HepG2 (cell line): ENCODE results near the gene RBBP8NL. TPM values are rescaled to one million over a fixed set of nuclear protein-coding genes. Genes with fewer than 3 reads are reported as not detected.

ENCODE experiments used
- ARNT2 ChIP-seq: sonication (generic); formaldehyde crosslinking; IDR thresholded peaks from 2 replicates; pipeline ENCODE4 v1.8.0; 2022; ENCODE audit warnings: mild to moderate bottlenecking, low read depth, missing genetic modification reagents, moderate library complexity
- GABPA ChIP-seq, 2 experiments: IDR thresholded peaks; 2 replicates each; pipeline ENCODE4 v1.6.1; 2011 to 2016; ENCODE audit warnings: low read depth in 2 of 2, low read length in 1 of 2, missing biosample characterization in 1 of 2, missing genetic modification characterization in 1 of 2
- HMG20A ChIP-seq: IDR thresholded peaks from 2 replicates; pipeline ENCODE4 v1.6.1; 2016; ENCODE audit warnings: borderline replicate concordance
- KLF12 ChIP-seq: sonication (generic); formaldehyde crosslinking; IDR thresholded peaks from 2 replicates; pipeline ENCODE4 v1.4.0; 2020; ENCODE audit warnings: missing genetic modification reagents, borderline replicate concordance
- MTA1 ChIP-seq: sonication (generic); formaldehyde crosslinking; IDR thresholded peaks from 2 replicates; pipeline ENCODE4 v1.4.0; 2020; ENCODE audit warnings: missing genetic modification reagents, mild to moderate bottlenecking, borderline replicate concordance
- PHF5A ChIP-seq: IDR thresholded peaks from one replicate; pipeline ENCODE4 v1.6.1; 2018; ENCODE audit warnings: low read depth, missing genetic modification reagents; ENCODE audit not compliant: unreplicated experiment
- REL ChIP-seq: sonication (generic); formaldehyde crosslinking; conservative IDR thresholded peaks from 2 replicates; pipeline ENCODE4 v1.8.0; 2022; ENCODE audit warnings: mild to moderate bottlenecking, missing genetic modification reagents, moderate library complexity
- ZBTB21 ChIP-seq: sonication (generic); formaldehyde crosslinking; IDR thresholded peaks from 2 replicates; pipeline ENCODE4 v1.4.0; 2020; ENCODE audit warnings: missing genetic modification reagents
- ZFY ChIP-seq: sonication (generic); formaldehyde crosslinking; IDR thresholded peaks from 2 replicates; pipeline ENCODE4 v1.4.0; 2020; ENCODE audit warnings: missing genetic modification reagents
- ZNF24 ChIP-seq: fragments of 450-650 bp; IDR thresholded peaks from 2 replicates; pipeline ENCODE4 v1.6.1; 2017; ENCODE audit warnings: antibody characterized with exemption, mild to moderate bottlenecking
- ZNF331 ChIP-seq: sonication (generic); formaldehyde crosslinking; IDR thresholded peaks from 2 replicates; pipeline ENCODE4 v1.4.0; 2020; ENCODE audit warnings: missing genetic modification reagents
- ZNF44 ChIP-seq: sonication (generic); formaldehyde crosslinking; IDR thresholded peaks from 2 replicates; pipeline ENCODE4 v1.5.1; 2020; ENCODE audit warnings: mild to moderate bottlenecking, missing genetic modification reagents
- ZNF563 ChIP-seq: sonication (generic); formaldehyde crosslinking; IDR thresholded peaks from 2 replicates; pipeline ENCODE4 v1.8.0; 2022; ENCODE audit warnings: mild to moderate bottlenecking, moderate library complexity, missing genetic modification reagents
- ZNF614 ChIP-seq: IDR thresholded peaks from 2 replicates; pipeline ENCODE4 v1.6.1; 2018; ENCODE audit warnings: missing biosample characterization, missing genetic modification reagents, inconsistent platforms, borderline replicate concordance
- ZNF768 ChIP-seq: sonication (generic); formaldehyde crosslinking; IDR thresholded peaks from 2 replicates; pipeline ENCODE4 v1.4.0; 2020; ENCODE audit warnings: missing genetic modification reagents
- polyA plus RNA-seq, 8 experiments: library from polyadenylated mRNA; depleted of rRNA in 3 of 8; stranded (reverse) in 7 of 8; unstranded in 1 of 8; fragments of >200 nt; fragmentation: Illumina TruSeq in 4 of 8; extraction: Trizol in 4 of 8; gene quantifications; 2 replicates each; pipeline versions ENCODE4 v1.2.1 to v1.2.3, GENCODE V29; 2011 to 2016; ENCODE audit warnings: low read depth in 4 of 8, missing spikeins in 1 of 8, mixed read lengths in 1 of 8; ENCODE audit not compliant: insufficient read depth in 1 of 8
- total RNA-seq, 5 experiments: library from RNA; depleted of rRNA; stranded (reverse); fragments of >200 nt; fragmentation: Illumina TruSeq; extraction: Trizol; gene quantifications; 2 replicates each; pipeline ENCODE4 v1.2.3, GENCODE V29; 2016; ENCODE audit warnings: low read depth in 1 of 5
- TF ChIP-seq, protein P1 (sequence below): sonication (generic); formaldehyde crosslinking; IDR thresholded peaks from 2 replicates; pipeline ENCODE4 v1.4.0; 2020; ENCODE audit warnings: missing genetic modification reagents
- TF ChIP-seq, protein P2 (sequence below): sonication (generic); formaldehyde crosslinking; IDR thresholded peaks from 2 replicates; pipeline ENCODE4 v1.9.0; 2021; ENCODE audit warnings: missing genetic modification reagents, borderline replicate concordance
- TF ChIP-seq, protein P3 (sequence below): sonication (generic); formaldehyde crosslinking; IDR thresholded peaks from 2 replicates; pipeline ENCODE4 v1.4.0; 2020; ENCODE audit warnings: mild to moderate bottlenecking, missing genetic modification reagents
- TF ChIP-seq, protein P4 (sequence below): sonication (generic); formaldehyde crosslinking; IDR thresholded peaks from 2 replicates; pipeline ENCODE4 v1.4.0; 2020; ENCODE audit warnings: missing genetic modification reagents, low read depth, mild to moderate bottlenecking, borderline replicate concordance
- TF ChIP-seq, protein P5 (sequence below): sonication (generic); formaldehyde crosslinking; IDR thresholded peaks from 2 replicates; pipeline ENCODE4 v1.4.0; 2020; ENCODE audit warnings: low read depth, mild to moderate bottlenecking, missing genetic modification reagents

The RBBP8NL gene
- total and polyA plus RNA-seq, 2 of the 13 experiments (the other 11 are each of a cell fraction or from before 2014, with no cell fraction given), result 0.69 to 0.86 TPM

DNA sequence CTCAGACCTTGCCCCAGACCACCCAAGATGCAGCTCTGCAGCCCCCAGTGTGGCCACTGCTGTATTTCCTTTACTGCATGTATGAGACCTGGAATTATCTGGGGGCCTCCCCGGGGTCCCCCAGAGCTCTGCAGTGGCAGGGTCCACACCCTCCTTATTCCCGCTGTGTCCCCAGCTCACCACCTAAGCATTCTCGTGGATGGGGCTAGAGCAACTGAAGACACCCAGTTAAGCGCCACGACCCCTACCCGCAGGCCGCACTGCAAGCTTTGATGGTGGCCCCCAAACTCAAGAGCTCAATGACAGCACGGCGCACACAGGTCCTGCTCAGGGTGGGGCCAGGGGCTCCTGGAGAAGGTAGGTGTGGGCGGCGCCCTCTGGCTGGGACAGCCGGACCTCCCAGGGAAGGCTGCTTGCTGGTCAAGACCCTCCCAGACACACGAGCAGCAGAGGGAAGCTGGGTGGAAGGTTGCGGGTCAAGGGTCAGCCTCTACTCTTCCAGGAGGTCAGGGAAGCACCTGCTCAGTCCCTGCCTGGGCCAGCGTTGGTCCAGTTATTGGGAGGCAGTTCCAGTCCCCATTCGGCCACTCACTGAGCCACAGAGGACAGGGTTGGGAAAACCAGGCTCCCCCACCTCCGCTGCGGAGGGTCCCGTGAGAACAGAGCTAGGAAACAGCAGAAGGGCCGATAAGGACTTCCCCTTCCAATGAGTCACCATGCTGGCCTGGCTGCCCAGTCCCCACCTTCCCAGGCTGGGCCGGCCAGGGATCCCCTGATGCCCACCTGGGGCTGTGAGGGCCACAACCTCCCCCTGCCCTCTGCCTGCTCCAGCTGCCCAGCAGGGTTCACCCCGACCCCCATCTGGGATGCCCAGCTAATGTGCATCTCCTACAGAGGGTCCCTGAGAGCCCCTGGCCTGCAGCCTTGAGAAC is 63.2 kb downstream of the RBBP8NL start (continued):
- TF ChIP-seq, protein P1, sequence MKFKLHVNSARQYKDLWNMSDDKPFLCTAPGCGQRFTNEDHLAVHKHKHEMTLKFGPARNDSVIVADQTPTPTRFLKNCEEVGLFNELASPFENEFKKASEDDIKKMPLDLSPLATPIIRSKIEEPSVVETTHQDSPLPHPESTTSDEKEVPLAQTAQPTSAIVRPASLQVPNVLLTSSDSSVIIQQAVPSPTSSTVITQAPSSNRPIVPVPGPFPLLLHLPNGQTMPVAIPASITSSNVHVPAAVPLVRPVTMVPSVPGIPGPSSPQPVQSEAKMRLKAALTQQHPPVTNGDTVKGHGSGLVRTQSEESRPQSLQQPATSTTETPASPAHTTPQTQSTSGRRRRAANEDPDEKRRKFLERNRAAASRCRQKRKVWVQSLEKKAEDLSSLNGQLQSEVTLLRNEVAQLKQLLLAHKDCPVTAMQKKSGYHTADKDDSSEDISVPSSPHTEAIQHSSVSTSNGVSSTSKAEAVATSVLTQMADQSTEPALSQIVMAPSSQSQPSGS (CRISPR knock-in tag), result no peak
- TF ChIP-seq, protein P2, sequence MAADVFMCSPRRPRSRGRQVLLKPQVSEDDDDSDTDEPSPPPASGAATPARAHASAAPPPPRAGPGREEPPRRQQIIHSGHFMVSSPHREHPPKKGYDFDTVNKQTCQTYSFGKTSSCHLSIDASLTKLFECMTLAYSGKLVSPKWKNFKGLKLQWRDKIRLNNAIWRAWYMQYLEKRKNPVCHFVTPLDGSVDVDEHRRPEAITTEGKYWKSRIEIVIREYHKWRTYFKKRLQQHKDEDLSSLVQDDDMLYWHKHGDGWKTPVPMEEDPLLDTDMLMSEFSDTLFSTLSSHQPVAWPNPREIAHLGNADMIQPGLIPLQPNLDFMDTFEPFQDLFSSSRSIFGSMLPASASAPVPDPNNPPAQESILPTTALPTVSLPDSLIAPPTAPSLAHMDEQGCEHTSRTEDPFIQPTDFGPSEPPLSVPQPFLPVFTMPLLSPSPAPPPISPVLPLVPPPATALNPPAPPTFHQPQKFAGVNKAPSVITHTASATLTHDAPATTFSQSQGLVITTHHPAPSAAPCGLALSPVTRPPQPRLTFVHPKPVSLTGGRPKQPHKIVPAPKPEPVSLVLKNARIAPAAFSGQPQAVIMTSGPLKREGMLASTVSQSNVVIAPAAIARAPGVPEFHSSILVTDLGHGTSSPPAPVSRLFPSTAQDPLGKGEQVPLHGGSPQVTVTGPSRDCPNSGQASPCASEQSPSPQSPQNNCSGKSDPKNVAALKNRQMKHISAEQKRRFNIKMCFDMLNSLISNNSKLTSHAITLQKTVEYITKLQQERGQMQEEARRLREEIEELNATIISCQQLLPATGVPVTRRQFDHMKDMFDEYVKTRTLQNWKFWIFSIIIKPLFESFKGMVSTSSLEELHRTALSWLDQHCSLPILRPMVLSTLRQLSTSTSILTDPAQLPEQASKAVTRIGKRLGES (CRISPR knock-in tag), result no peak
- TF ChIP-seq ZFY (CRISPR knock-in tag), result peak; percentile 14; the same call in 1 of the 2 replicates
- no peak for TF ChIP-seq GABPA (IDR thresholded peaks at IDR 0.05; ENCODE audit: low read depth, low read length)
- no peak for TF ChIP-seq GABPA (CRISPR knock-in tag; IDR thresholded peaks at IDR 0.05; ENCODE audit: low read depth)
- no peak for TF ChIP-seq PHF5A (CRISPR knock-in tag)
- TF ChIP-seq, protein P3, sequence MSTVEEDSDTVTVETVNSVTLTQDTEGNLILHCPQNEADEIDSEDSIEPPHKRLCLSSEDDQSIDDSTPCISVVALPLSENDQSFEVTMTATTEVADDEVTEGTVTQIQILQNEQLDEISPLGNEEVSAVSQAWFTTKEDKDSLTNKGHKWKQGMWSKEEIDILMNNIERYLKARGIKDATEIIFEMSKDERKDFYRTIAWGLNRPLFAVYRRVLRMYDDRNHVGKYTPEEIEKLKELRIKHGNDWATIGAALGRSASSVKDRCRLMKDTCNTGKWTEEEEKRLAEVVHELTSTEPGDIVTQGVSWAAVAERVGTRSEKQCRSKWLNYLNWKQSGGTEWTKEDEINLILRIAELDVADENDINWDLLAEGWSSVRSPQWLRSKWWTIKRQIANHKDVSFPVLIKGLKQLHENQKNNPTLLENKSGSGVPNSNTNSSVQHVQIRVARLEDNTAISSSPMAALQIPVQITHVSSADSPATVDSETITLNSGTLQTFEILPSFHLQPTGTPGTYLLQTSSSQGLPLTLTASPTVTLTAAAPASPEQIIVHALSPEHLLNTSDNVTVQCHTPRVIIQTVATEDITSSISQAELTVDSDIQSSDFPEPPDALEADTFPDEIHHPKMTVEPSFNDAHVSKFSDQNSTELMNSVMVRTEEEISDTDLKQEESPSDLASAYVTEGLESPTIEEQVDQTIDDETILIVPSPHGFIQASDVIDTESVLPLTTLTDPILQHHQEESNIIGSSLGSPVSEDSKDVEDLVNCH, result no peak
- no peak for TF ChIP-seq ZNF614 (CRISPR knock-in tag)
- no peak for TF ChIP-seq HMG20A
- TF ChIP-seq ZBTB21, result no peak
- TF ChIP-seq REL (CRISPR knock-in tag), result no peak
- TF ChIP-seq, protein P4, sequence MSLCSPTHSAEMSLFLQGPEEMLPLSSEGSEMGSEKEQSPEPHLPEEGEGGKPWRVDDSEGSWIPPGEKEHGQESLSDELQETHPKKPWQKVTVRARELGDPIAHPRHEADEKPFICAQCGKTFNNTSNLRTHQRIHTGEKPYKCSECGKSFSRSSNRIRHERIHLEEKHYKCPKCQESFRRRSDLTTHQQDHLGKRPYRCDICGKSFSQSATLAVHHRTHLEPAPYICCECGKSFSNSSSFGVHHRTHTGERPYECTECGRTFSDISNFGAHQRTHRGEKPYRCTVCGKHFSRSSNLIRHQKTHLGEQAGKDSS, result no peak
- peak; percentile 4; the same call in 1 of the 2 replicates for TF ChIP-seq ZNF768 (CRISPR knock-in tag)
- no peak for TF ChIP-seq ARNT2
- TF ChIP-seq KLF12 (CRISPR knock-in tag), result no peak
- TF ChIP-seq ZNF24, result no peak
- TF ChIP-seq, protein P5, sequence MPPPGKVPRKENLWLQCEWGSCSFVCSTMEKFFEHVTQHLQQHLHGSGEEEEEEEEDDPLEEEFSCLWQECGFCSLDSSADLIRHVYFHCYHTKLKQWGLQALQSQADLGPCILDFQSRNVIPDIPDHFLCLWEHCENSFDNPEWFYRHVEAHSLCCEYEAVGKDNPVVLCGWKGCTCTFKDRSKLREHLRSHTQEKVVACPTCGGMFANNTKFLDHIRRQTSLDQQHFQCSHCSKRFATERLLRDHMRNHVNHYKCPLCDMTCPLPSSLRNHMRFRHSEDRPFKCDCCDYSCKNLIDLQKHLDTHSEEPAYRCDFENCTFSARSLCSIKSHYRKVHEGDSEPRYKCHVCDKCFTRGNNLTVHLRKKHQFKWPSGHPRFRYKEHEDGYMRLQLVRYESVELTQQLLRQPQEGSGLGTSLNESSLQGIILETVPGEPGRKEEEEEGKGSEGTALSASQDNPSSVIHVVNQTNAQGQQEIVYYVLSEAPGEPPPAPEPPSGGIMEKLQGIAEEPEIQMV, result no peak
- no peak for TF ChIP-seq ZNF44 (CRISPR knock-in tag)
- TF ChIP-seq ZNF331 (CRISPR knock-in tag), result no peak
- TF ChIP-seq MTA1 (CRISPR knock-in tag), result no peak
- TF ChIP-seq ZNF563 (CRISPR knock-in tag), result no peak
